ENCODE results near the gene LGALS13. TPM values are rescaled to one million over a fixed set of nuclear protein-coding genes. Genes with fewer than 3 reads are reported as not detected.
"Not testable (repeated sequence)": the region's sequence is repeated elsewhere in the genome, so short reads cannot be mapped to it uniquely, and the experiment has no call there.

LGALS13 gene
- polyA plus RNA-seq, 10 donors = 0.34 to 0.71 TPM; not detected in 8

DNA sequence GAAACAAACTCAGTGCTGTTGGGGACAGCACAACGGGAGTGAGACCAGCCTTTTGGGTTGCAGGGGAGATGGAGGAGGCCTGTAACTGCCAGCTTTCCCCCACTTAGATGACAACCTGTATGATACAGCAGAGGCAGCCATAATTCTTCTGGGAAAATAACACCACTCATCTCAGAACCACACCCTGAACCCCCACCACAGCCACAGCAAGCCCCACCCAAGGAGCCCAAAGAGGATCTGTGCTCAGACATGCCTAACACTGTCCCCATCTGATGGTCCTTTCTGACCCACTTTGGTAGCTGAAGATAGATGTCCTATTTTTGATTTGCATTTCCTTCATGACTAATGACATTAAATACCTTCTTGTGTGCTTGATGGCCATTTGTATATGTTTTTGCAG is 15.4 kb downstream of the LGALS13 start:
- DNase-seq = no peak

GRCh38 chr19:39623946-39624345 is 21.6 kb downstream of the LGALS13 start:
- DNase-seq = no peak

DNA sequence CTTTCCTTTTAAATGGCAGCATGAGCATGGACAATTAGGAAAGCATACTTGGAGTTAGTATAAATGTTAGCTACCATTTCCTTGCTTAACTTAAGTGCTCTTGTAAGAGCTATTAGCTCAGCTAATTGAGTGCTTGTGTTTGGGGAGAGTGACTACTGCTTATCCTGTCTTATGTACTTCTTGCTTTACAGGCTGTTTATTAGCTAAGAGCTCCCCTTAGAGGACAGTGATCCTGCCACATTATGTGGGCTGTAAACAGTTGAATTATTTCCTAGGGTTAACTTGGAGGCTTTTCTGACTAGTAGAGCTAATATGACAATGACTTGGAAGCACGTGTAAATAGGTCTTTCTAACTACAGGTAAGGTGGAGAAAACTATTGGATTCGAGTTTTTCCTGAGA is 25.3 kb downstream of the LGALS13 start:
- DNase-seq = not testable (repeated sequence)

GRCh38 chr19:39631178-39631577 is 28.9 kb downstream of the LGALS13 start:
- DNase-seq = no peak

DNA sequence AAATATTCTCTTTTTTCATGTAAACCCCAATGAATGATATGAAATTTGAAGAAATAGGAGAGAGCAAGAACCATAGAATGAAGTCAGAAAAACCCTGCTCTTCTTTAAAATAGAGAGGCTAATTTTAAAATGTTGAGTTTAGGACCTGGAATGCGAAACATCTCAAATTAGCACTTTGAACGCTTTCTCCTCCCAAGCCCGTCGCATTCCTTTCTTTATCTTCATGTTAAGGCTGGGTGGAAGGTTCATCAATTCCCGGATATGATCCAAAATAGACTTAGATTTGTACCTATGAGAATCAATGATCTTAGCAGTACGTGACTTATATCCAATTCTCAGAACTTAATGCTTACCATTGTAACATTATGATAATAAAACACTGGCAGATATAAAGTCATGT is 29.3 kb downstream of the LGALS13 start:
- no peak for DNase-seq

GRCh38 chr19:39637891-39638290 is 35.6 kb downstream of the LGALS13 start:
- no peak for DNase-seq

DNA sequence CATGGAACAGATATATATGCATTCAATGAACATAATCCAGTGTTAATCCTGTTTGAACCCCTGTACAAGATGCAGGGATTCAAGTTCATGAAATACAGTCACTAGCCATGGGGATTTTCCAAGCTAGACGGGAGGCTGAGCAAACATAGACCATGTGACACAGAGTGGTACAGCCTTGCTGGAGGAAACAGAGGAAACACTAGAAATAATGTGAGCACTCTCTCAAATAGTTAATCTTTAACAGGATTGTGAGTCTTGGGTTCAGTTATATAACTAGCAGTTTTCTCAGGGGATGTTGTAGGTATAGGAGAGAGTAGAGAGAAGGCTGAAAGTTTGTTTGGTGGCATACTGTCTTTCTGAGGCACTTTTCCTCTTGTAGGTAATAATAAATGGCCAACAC is 39.4 kb downstream of the LGALS13 start:
- DNase-seq = no peak

DNA sequence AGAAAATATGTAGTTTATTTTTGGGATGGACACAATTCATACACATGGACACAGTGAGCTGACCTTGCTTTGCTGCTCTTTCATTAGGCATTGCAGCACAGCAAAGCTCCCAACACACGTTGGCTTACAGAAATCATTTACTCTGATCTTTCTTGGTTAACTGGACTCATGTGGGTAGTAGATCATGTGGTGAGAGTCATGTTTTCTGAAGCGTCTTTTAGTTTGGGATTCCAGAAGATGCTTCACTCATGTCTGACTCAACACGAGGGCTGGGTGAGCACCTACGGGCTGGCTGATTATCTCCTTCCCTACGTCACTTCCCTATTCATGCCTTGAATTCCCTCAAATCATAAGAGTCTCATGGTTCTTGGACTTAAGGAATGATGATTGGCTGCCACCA is 41.3 kb downstream of the LGALS13 start:
- no peak for DNase-seq

GRCh38 chr19:39645800-39646411 is 43.6 kb downstream of the LGALS13 start:
- DNase-seq = peak; percentile 2 to 20 (median 15)

DNA sequence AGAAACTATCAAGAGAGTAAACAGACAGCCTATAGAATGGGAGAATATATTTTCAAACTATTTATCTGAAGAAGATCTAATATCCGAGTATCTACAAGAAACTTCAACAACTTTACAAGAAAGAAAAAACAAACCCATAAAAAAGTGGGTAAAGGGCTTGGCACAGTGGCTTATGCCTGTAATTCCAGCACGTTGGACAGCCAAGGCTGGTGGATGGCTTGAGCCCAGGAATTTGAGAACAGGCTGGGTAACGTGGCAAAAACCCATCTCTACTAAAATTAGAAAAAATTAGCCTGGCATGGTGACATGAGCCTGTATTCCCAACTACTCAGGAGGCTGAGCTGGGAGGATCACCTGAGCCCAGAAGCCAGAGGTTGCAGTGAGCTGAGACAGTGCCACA is 45.6 kb downstream of the LGALS13 start:
- DNase-seq = no peak

DNA sequence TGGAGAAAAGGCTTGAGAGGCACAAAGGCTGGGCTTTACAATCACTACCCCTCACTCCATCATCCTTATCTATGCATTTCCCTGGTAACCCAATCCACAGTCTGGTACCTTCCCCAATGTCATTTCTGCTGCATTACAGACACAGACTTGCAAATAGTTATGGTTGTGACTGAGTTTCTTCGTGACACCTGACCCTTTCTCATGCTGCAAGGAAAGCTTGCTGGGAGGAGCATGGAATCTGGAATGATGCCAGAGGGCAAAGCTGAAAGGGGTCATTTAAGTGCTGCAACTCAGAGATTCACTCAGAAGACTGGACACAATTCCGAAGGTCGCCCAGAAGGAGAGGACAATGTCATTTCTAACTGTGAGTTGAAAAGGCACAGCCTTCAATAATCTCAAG is 53.3 kb downstream of the LGALS13 start, which contains the start of gene LGALS16:
Gene LGALS16, plus strand, starts transcription at position 301 of the 400 bp plus-strand sequence. Its CDS starts 49 bp downstream, at position 350.
- no peak for DNase-seq

Other genes starting within 250 kb of the LGALS13 start
- 10 to 100 TPM; 33.8 to 43.8 (median 38.7) TPM for gene PAF1, start 211.4 kb upstream of the LGALS13 start, polyA plus RNA-seq (ENCODE audit: insufficient read length in 10 of 10)
- gene MED29, start 211.1 kb upstream of the LGALS13 start, polyA plus RNA-seq (ENCODE audit: insufficient read length in 10 of 10) = 10 to 100 TPM; 18.9 to 27.5 (median 24.9) TPM
- 100 to 1,000 TPM in 2 of 10 donors, 10 to 100 TPM in 8; 25.2 to 399 (median 70.0) TPM for gene ZFP36, start 195.7 kb upstream of the LGALS13 start, polyA plus RNA-seq (ENCODE audit: insufficient read length in 10 of 10)
- gene PLEKHG2, start 189.9 kb upstream of the LGALS13 start, polyA plus RNA-seq (ENCODE audit: insufficient read length in 10 of 10) = 10 to 100 TPM; 34.2 to 70.9 (median 50.2) TPM
- gene RPS16, start 166.6 kb upstream of the LGALS13 start, polyA plus RNA-seq (ENCODE audit: insufficient read length in 10 of 10) = 1,000 to 10,000 TPM; 1,738 to 2,174 (median 1,918) TPM
- 10 to 100 TPM; 70.0 to 97.2 (median 78.8) TPM for gene SUPT5H, start 156.9 kb upstream of the LGALS13 start, polyA plus RNA-seq (ENCODE audit: insufficient read length in 10 of 10)
- gene TIMM50, start 121.7 kb upstream of the LGALS13 start, polyA plus RNA-seq (ENCODE audit: insufficient read length in 10 of 10) = 10 to 100 TPM; 43.8 to 53.9 (median 46.7) TPM
- gene DLL3, start 103.6 kb upstream of the LGALS13 start, polyA plus RNA-seq (ENCODE audit: insufficient read length in 10 of 10) = under 1 TPM in 9 of 10 donors, not detected in 1; 0.07 to 0.30 (median 0.15) TPM
- gene SELENOV, start 87.4 kb upstream of the LGALS13 start, polyA plus RNA-seq (ENCODE audit: insufficient read length in 10 of 10) = under 1 TPM in 1 of 10 donors, not detected in 9; 0.13 TPM
- 1 to 10 TPM; 2.0 to 3.0 (median 2.4) TPM for gene EID2B, start 69.7 kb upstream of the LGALS13 start, polyA plus RNA-seq (ENCODE audit: insufficient read length in 10 of 10)
- gene EID2, start 62.4 kb upstream of the LGALS13 start, polyA plus RNA-seq (ENCODE audit: insufficient read length in 10 of 10) = 10 to 100 TPM in 6 of 10 donors, 1 to 10 TPM in 4; 8.5 to 12.7 (median 10.8) TPM
- not detected for gene LGALS16, start 53.4 kb downstream of the LGALS13 start, polyA plus RNA-seq (ENCODE audit: insufficient read length in 10 of 10)
- under 1 TPM in 8 of 10 donors, not detected in 2; 0.30 to 0.81 (median 0.56) TPM for gene LGALS14, start 102.0 kb downstream of the LGALS13 start, polyA plus RNA-seq (ENCODE audit: insufficient read length in 10 of 10)
- gene CLC, start 135.5 kb downstream of the LGALS13 start, polyA plus RNA-seq (ENCODE audit: insufficient read length in 10 of 10) = 1 to 10 TPM in 7 of 10 donors, under 1 TPM in 3; 0.22 to 3.1 (median 2.2) TPM
- gene LEUTX, start 176.3 kb downstream of the LGALS13 start, polyA plus RNA-seq (ENCODE audit: insufficient read length in 10 of 10) = not detected
- gene DYRK1B, start 231.6 kb downstream of the LGALS13 start, polyA plus RNA-seq (ENCODE audit: insufficient read length in 10 of 10) = 10 to 100 TPM; 31.5 to 54.4 (median 44.4) TPM
- gene FBL, start 243.9 kb downstream of the LGALS13 start, polyA plus RNA-seq (ENCODE audit: insufficient read length in 10 of 10) = 100 to 1,000 TPM; 213 to 384 (median 252) TPM